ENCODE results near the gene TMEM178A.
"Not testable (repeated sequence)": the region's sequence is repeated elsewhere in the genome, so short reads cannot be mapped to it uniquely, and the experiment has no call there.

TMEM178A gene

DNA sequence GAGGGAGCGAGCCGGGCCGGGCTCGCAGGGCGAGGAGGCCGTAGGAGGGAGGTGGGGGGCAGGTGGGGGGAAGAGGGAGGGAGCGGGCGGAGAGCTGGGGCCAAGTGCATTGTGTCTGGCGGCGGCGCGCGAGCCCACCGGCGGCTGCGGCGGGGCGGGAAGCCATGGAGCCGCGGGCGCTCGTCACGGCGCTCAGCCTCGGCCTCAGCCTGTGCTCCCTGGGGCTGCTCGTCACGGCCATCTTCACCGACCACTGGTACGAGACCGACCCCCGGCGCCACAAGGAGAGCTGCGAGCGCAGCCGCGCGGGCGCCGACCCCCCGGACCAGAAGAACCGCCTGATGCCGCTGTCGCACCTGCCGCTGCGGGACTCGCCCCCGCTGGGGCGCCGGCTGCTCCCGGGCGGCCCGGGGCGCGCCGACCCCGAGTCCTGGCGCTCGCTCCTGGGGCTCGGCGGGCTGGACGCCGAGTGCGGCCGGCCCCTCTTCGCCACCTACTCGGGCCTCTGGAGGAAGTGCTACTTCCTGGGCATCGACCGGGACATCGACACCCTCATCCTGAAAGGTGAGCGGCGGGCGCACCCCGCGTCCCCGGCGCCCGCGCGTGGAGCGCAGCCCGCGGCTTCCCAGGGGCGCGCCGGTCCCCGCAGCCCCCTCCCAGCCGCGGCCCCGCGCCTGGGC is at the start of gene TMEM178A:
TSS of gene TMEM178A (plus strand) at position 107 of the 680 bp plus-strand sequence. CDS start at position 165, 58 bp downstream.
- DNase-seq: no peak

DNA sequence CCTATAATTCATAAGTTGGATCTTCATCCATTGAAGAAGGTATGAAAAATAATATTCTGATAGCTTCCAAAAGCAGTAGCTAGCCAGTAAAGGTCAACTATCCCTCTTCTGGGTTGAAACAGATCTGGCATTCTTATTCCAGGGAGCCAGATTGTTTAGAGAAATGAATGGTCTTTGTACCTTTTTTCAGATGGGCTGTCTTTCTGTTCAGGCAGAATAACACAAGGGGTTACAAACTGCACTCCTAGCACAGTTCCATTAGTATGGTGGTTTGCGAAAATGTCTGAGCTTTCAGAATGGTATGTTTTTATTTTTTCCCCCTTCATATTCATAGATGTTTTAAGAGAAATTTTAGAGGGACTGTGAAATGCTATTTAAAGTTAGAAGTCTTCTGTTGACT is 47.5 kb upstream of the TMEM178A start:
- no peak for DNase-seq

DNA sequence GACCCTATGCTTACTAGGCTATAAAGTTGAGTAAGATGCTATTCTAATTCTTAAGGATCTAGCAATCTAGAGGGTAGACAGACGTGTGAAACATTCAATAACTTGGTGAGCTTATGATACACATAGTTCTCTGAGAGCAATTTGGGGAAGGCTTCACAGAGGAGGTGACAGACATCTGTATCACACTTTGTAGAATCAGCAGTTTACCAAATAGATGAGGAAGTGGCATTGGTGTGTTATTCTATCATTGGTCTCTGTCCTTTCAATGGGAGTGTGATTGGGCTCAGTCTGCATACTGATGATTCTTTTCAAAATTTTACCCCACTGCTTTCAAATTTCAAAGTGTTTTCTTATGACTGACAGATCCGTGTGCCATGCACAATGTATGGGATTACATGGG is 47.0 kb upstream of the TMEM178A start:
- DNase-seq: no peak

DNA sequence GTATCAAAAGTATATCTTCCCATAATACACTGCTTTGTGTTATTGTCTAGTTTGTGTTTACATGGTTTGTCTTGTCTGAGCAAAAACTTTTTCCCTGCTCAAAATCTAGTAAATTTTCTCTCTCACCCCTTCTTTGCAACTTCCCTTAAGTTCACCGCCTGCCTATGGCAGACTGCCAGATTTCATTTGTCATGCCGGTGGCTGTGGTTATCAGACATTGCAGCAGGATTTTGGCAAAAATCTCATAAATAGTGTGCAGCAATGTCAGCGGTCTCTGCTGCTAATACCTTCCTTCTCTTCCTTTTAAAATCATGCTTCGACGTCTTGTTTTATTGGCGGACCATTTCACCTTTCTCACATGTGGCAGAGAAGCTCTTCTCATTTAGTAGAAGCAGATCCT is 45.6 kb upstream of the TMEM178A start:
- no peak for DNase-seq

DNA sequence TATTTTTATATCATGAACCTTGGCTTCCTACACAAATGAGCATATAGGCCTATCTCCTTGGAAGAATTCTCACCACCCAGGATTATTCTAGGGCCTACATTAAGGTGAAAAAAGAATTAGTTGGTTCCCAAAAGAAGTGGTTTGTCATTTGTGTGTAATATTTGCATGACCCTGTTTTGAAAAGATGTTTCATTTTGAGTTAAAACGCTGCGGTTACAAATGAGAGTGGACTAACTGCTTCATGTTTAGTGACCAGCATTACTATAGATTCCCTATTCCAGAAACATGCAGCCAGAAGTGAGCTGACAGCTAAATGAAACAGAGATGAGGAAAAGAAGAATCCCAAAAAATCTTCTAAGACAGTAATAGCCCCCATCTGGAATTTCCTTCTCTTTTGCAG is 44.1 kb upstream of the TMEM178A start:
- no peak for DNase-seq

DNA sequence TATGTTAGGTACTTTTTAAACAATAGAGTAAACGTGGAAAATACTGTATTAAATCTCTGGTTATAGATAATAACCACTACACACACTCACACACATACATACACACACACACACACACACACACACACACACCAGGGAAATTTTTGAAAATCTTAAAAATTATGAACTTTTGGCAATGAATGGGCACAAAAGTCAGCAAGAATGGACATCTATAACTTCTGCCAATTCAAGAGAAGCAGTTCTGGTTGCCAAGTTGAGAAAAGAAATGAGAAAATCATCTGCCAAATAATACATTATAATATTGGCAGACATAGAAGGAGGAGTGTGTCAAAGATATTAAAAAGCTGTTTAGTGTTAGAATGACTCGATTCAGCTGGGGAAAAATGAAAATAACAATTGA is 42.9 kb upstream of the TMEM178A start:
- no peak for DNase-seq

DNA sequence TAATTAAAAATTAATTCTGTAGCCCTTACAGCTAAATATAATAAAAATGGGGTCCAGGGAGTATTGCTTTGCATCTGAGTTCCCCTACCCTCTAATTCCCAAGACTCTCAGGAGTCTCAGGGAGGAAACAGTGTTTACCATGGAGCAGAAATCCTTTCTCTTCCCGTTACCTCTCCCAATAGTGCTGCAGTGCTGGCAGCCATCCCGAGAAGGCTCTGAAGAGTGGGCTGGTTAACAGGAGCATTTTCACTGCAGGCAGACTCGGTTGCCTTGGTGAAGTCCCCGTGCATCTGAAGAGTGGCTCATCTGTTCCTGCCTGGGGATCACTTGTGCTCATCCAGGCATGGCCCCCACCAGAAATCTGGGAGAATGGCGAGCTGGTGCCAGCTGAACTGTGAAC is 41.8 kb upstream of the TMEM178A start:
- DNase-seq: no peak

DNA sequence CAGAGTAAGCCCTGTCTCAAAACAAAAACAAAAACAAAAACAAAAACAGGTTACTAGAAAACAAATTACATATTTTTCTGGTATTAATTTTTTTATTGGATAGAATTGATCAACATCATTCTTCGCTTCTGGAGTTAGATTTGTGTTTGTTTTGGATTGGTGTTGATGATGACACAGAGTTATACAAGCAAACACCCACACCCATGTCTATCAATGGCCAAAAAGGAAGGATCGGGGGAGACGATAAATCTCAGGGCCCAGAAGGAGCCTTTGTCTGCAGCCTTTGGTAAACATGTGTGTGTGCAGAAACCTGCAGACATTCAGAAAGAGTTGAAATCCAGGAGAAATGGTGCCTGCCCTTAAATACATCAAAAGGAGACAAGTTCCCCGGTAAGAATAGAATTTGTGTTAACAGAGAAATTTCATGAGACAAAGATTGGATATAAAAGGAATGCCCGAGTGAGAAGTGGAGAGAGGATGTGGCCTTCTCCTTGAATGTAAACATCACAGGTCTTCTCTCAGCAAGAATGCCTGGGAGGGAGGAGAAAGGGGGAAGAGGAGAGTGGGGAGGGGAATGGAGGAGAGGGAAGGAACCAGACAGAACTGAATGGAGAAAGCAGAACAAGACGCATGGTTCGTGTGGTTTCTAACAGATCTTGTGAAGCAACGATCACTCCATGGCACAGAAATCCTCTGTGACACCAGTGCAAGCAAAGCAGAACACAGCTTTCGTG is 40.4 kb upstream of the TMEM178A start:
- no peak for DNase-seq

DNA sequence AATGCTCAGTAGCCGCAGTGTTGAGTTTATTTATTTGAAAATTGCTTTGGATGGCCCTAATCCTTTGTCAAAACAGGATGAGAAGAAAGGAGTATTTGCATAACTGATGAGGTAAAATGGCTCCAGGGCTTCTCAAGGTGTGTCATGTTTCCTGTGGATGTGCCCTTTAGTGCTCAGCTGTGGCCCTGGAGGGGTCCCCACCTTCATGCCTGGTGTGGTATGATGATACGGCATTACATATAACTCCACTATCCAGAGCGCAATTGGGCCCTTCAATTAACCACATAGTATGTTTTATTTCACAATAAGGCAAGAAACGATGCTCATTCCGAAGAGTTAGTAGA is 39.8 kb upstream of the TMEM178A start:
- no peak for DNase-seq

DNA sequence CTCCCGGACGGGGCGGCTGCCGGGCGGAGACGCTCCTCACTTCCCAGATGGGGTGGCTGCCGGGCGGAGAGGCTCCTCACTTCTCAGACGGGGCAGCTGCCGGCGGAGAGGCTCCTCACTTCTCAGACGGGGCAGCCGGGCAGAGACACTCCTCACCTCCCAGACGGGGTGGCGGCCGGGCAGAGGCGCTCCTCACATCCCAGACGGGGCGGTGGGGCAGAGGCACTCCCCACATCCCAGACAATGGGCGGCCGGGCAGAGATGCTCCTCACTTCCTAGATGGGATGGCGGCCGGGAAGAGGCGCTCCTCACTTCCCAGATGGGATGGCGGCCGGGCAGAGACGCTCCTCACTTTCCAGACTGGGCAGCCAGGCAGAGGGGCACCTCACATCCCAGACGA is 37.4 kb upstream of the TMEM178A start:
- DNase-seq: not testable (repeated sequence)

DNA sequence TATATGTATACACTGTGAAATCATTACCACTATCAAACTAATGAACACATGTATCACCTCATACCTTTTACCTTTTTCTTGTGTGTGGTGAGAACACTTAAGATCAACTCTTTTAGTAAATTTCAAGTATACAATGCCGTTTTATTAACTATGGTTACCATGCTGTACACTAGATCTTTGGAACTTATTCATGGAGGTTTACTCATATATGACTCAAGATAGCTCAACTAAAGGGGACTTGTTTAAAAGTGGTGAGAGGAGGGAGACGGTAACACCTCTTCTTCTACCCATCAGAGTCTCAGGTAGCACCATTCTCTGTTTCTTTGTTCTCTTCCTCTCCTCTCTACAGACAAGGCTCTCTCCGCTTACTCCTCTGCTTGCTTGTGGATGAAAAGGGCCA is 36.1 kb upstream of the TMEM178A start:
- DNase-seq: no peak

DNA sequence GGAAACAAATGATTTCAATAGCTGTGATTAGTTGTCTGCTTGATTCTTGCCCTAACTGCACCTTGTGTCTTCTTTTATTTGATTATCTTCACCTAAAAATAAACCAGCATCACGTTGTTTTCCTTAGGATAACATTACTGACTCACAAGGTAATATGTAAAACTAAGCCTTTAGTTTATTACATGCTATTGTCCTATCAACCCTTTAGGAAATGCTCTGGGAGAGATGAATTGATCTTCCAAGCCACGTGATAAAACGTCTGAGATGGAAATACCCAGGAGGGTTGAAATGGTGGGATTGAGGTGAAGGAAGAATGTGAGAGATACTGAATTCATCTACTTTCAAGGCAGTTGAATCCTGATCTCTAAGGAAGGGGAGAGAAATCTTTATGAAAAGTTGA is 34.5 kb upstream of the TMEM178A start:
- DNase-seq: no peak

DNA sequence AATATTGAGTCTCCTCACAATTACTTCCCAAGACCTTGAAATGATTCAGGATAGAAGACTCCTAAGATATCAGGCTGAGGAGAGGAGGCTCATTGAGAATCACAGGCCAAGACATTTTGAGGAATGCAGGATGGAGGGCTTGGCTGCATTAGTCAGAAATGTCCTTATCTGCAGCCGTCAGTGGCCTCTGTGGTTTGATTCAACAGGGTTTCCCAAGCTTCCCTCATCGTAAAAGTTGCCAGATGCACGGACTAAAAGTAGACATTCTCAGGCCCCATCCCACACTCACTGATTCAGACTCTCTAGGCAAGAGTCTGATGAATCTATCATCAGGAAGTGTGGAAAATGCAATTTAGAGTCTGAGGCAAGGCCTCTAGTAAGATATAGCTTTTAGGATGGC is 34.0 kb upstream of the TMEM178A start:
- no peak for DNase-seq

DNA sequence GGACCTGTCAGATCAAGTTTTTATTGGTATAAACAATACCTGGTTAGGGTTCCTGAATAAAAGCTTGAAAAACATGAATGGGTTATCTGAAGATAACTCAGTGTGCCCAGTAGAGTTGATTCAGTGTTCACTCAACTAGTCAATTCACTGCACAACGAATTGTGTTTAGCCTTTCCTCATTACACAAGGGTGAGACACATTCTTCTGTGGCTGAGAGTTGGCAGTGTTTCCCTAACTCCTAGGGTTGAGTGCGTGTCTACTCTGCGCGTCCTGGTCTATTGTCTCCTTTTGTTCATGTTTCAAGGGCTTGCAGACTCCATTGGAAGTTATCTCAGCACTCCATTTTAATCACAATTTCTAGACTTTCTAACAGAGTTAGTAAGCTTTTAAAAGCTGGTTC is 32.8 kb upstream of the TMEM178A start:
- no peak for DNase-seq

DNA sequence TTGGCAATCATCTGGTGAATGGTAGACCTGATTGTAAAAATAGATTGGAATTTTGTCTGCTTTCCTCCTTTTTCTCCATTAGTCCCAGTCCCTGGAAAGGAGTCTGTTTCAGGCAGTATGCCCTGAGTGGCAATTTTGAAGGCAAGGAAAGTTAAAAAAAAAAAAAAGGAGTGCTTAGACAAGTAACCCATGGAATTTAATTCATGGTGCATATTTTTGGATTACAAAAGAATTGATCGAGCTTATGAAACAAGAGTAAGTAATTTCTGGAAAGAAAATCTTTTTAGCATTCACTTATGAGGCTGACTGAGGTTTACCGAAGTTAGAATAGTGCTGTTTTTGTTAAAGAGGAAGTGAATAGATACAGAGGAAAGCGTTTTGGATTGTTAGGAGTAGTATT is 29.4 kb upstream of the TMEM178A start:
- no peak for DNase-seq

DNA sequence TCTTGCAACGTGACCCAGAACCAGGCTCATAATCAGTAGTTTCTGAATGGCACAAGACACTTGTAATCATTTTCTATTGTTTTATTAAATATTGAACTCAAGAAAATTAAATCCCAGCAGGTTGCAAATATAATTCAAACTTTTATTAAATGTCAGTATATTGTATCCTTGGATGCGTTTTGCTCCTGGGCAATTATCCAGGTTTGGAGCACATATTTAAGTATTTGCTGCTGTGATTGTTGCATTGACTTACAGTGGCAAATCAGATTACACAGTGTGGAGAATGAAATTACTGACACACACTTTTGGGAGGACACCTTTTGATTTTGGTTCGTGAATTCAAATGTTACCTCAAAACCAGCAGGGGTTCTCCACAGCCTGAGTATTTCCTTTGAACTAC is 27.1 kb upstream of the TMEM178A start:
- no peak for DNase-seq

DNA sequence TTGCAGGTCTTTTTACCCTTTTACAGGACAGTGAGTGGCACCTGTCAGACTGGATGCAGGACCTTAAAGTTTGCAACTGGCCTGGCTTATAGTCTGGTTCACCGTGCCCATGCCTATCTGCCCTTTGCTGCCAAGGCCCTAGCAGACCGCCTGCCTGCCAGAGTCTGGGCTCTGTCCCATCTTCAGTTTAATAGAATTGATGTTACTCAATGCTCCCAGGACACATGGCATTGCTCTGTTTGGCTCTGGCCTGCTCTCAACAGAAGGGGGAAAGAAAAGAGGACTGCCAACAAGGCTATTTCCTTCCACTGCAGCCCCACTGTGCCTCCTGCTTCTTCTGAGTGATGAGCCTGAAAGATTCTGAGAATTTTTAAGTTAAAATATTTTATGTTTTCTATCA is 25.6 kb upstream of the TMEM178A start:
- no peak for DNase-seq

DNA sequence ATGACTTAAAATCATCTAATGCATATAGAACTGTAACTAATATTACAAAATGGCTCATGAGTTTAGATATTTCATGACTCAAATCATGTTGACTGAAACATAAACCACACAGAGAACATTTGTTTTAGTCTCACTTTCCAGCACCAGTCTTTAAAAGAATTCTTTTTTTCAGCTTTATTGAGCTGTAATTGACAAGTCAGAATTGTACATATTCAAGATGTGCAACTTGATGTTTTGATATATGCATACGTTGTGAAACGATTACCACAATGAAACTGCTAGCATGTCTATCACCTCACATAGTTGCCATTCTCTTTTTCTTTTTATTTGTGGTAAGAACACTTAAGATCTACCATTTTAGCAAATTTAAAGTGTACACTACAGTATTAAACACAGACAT is 25.0 kb upstream of the TMEM178A start:
- DNase-seq: no peak

DNA sequence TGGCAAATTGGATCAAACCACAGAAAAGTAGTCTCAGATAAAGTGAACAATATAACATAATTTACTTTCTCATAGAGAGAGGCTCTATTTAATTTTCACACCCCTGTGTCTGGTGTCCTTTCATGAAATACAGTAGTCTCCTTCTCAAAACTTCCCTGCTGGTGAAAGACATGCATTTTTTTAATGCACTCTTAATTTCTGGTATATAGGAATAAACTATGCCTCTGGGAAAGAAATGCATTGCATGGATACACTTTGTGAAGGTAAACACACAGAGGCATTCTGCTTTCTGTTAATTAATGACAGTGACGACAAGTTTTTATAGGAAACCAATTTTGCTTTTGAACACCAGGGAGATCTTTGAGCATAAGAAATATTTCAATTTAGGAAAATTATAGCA is 24.1 kb upstream of the TMEM178A start:
- DNase-seq: no peak

DNA sequence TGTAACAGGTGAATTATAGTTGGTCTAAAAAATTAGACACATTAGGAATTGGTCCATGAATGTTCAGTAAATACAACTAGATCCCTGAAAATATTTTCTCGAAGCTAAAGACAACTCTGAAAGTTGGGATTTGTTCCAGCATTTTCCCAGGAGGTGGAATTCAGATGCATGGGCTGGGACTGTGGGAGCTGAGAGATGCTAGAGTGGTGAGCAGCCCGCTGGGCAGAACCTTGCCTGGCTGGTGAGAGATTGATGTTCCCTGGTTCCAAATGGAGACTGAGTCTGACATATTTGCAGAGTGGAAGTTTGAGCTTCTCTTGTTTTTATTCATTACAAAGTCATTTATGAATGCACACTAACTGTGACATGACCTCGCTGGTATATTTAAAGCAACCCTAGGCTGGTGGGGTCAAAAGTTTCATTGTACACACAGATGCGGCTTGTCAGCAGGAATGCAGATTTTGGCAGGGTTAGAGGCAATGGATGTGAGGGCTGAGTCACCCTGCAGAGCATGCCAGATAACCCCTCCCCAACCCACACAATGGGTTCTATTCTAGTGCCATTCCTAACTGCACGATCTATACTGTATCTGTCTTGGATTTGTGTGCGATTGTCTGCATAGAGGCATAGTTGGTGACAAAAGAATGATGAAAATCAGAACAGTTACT is 23.5 kb upstream of the TMEM178A start:
- no peak for DNase-seq

DNA sequence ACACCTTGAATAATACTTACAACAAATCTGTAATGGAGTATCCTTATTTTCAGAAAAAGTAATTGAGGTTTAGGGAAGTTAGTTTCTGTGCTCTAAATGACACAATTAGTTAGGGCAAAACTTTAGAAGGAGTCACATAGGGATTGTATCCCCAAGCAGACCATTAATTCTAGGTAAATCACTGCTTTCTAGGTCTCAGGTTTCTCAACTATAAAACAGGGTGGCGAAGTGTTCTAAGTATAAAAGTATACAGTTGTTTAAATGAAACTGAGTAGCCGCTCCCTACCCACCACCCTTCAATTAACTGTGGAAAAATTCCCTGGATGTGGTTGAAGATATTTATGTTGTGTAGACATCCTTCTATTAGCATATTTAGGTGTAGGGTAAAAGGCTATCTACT is 19.9 kb upstream of the TMEM178A start:
- DNase-seq: no peak

DNA sequence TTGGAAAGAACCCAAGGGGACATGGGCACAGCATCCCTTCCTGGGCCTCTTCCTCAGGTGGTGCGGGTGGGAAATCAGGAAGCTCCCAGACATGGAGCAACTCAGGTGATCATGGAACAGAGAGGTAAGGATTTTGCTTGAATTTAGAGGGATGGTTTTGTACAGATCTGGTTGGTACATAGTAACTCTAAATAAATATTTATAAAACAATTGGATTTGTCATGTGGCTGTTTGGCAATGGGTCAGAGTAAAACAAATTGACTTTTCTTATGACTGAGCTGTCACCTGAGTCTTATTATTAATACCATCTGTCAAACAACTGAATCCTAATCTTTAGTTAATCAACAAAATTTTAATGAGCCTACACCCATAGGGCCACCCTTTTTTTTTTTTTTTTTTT is 19.4 kb upstream of the TMEM178A start:
- DNase-seq: no peak

DNA sequence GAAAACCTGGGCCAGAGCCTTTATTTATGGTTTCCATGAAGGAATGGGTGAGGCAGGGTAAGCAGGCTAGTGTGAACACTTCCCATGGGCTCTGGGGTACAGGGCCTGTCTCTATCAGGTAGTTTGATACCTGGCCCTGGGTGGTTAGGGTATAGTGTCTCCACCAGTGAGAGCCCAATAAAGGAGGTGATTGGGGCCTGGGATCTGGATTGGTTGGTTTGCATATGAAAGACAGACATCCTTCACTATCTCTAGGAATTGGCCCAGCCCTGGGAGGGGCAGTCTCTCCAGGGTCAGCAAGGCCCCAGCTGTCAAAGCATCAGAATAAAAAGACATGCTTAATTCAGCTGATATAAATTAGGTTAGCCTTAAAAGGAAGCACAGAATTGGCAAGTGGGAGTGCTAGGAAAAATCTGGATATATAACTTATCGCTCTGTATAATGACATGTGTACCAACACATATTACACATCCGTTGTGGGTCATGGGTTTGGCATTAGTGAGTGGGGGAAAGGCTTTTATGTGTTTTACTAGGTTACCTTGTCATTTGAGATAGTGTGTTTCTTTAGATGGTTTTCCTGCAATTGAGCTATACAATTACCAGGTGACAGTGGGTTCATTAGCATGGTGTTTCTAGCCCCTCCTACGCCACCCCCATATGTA is 18.5 kb upstream of the TMEM178A start:
- no peak for DNase-seq

DNA sequence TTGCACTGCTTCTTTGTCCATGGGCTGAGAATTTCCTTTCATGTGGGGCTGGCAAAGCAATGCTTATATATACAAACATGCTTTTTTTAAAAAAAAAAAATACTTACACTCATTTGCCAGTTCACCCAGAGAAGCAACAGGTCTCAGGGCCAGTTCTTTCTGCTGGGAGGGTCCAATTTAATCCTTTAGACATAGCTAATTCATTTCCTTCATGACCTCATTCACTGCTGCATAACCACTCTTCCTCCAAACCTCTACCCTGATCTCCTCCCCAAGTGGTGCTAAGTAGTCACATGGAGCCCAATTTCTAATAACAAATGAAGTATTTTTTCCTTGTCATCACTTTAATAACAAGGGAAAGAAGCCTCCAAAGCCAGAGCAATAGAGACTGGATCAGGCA is 17.1 kb upstream of the TMEM178A start:
- DNase-seq: no peak
